GM23248 (cell line): Measurements from ENCODE around the gene APOL1.

ENCODE experiments used
- EZH2 ChIP-seq: fragments of 200-600 bp; sonication (generic); IDR thresholded peaks from 2 replicates; pipeline ENCODE4 v1.6.1; 2018; ENCODE audit warnings: antibody characterized with exemption, mild to moderate bottlenecking; ENCODE audit not compliant: insufficient read depth, poor library complexity, severe bottlenecking
- EZH2phosphoT487 ChIP-seq: fragments of 200-600 bp; sonication (generic); IDR thresholded peaks from 2 replicates; pipeline ENCODE4 v1.6.1; 2018; ENCODE audit warnings: antibody characterized with exemption, moderate library complexity, mild to moderate bottlenecking, low read depth; ENCODE audit not compliant: insufficient read depth

GRCh38 chr22:36239150-36239400 is 13.9 kb upstream of the APOL1 start:
- no peak for TF ChIP-seq EZH2phosphoT487
- TF ChIP-seq EZH2: no peak
